Bronchial epithelial cell (primary cell): Measurements from ENCODE around the gene RETREG1. TPM values are rescaled to one million over a fixed set of nuclear protein-coding genes. Genes with fewer than 3 reads are reported as not detected.

Source experiments
- DNase-seq: peaks from one replicate; pipeline ENCODE4 v3.0.0-alpha.2; 2010; ENCODE audit warnings: low read depth
- FAIRE-seq: peaks from 2 replicates; lab custom pipeline; 2011; peaks lifted over from hg19 to GRCh38; lab: Jason Lieb, UNC
- H3K27me3 ChIP-seq: 2 replicates; pipeline ENCODE4 v1.5.1; 2011; ENCODE audit warnings: low read length; ENCODE audit not compliant: control insufficient read depth, insufficient read depth
- H3K36me3 ChIP-seq: 2 replicates; pipeline ENCODE4 v1.5.1; 2011; ENCODE audit warnings: low read length; ENCODE audit not compliant: control insufficient read depth, insufficient read depth
- H3K4me3 ChIP-seq: 2 replicates; pipeline ENCODE4 v1.5.1; 2011; ENCODE audit warnings: mild to moderate bottlenecking, low read depth, low read length, control low read depth
- total RNA-seq: library from RNA; depleted of rRNA; stranded (reverse); fragments of >200 nt; gene quantifications from 2 replicates; pipeline ENCODE4 v1.2.1, GENCODE V29; 2014
- TF ChIP-seq, protein P1 (sequence below): IDR thresholded peaks from 2 replicates; pipeline ENCODE4 v1.5.1; 2011; ENCODE audit warnings: mild to moderate bottlenecking, moderate library complexity, low read length, control low read depth, inconsistent platforms; ENCODE audit not compliant: insufficient read depth, severe bottlenecking

Gene RETREG1
- total RNA-seq, 1 donor from 2014 or later = 0.53 TPM

DNA sequence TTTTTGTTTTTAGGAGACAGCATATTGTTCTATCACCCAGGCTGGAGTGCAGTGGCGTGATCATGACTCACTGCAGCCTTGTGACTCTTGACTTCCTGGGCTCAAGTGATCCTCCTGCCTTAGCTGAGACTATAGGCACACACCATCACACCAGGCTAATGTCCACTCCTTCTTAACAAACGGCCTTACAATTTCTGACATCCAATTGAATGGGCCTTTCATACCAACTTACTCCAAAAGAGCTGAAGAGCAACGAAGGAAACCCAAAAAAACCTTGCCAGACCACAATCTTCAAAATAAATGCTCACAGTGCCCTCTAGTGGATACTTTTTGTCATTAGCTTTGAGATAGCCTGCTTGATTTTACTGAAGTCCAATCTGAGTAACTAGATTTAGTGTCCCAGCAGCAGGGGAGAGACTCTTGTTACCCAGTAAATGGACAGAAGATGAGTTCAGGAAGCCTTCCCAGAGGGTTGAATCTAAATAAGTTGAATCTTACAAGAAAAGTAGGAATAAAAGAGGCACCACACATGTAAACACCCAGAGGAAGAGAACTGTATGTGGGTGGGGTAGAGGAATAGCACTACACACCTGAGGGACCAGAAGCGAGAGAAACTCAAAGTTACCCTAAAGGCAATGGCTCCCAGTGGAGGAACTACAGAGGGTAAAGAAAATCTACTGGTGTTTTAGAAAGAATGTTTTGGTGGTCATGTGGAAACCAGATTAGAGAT is 160.5 kb downstream of the RETREG1 start:
- Histone ChIP-seq H3K36me3 (peaks cover 12% of the 10 kb centered on the region), H3K4me3 (no peak overlapping the region), H3K27me3 (no peaks in the 10 kb centered on the region)
- TF ChIP-seq, protein P1, sequence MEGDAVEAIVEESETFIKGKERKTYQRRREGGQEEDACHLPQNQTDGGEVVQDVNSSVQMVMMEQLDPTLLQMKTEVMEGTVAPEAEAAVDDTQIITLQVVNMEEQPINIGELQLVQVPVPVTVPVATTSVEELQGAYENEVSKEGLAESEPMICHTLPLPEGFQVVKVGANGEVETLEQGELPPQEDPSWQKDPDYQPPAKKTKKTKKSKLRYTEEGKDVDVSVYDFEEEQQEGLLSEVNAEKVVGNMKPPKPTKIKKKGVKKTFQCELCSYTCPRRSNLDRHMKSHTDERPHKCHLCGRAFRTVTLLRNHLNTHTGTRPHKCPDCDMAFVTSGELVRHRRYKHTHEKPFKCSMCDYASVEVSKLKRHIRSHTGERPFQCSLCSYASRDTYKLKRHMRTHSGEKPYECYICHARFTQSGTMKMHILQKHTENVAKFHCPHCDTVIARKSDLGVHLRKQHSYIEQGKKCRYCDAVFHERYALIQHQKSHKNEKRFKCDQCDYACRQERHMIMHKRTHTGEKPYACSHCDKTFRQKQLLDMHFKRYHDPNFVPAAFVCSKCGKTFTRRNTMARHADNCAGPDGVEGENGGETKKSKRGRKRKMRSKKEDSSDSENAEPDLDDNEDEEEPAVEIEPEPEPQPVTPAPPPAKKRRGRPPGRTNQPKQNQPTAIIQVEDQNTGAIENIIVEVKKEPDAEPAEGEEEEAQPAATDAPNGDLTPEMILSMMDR = peak; percentile 61
- DNase-seq (peak; percentile 82), FAIRE-seq (peak; percentile 80)

DNA sequence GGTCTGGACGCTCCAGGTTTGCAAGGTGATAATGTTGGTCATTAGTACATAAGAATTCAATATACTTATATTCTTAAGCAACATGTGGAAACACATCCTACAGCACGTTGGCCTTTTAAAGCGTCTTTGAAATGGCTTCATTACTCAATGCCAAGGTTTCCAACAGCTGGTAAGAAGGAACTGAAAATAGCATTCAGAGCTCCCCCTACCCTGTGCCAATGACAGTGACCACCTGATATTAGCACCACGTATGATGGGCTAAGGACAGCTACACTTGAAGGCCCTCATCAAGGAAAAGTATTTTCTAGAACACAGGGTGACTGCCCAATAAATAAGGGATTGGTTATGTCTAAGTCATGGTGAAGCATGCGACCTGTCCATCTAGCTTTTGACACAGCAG is 161.1 kb downstream of the RETREG1 start:
- DNase-seq = no peak
- no peak for FAIRE-seq
- H3K36me3 ChIP-seq = peaks cover 12% of the 10 kb centered on the region
- H3K4me3 ChIP-seq = no peak overlapping the region
- H3K27me3 ChIP-seq = no peaks in the 10 kb centered on the region
- TF ChIP-seq, protein P1 = no peak

DNA sequence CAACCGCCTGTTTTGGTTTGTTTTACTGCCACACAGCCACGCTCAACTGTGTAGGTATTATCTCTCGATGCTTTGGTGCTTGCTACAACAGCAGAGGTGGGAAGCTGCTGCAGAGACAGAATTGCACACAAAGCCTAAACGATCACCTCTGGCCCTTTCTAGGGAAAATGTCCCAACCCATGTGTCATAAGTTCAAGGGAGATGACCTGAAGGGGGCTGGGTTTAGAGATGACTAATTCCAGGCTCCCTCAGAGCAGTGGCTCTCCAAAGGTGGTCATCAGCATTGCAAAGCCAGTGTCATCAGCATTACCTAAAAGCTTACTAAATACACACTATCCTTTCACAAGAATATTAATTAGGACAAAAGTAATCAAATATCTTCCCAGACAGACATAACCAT is 162.1 kb downstream of the RETREG1 start:
- FAIRE-seq (no peak), DNase-seq (no peak)
- Histone ChIP-seq H3K27me3 (no peaks in the 10 kb centered on the region), H3K36me3 (peaks cover 16% of the 10 kb centered on the region), H3K4me3 (no peak overlapping the region)
- TF ChIP-seq, protein P1 = no peak

DNA sequence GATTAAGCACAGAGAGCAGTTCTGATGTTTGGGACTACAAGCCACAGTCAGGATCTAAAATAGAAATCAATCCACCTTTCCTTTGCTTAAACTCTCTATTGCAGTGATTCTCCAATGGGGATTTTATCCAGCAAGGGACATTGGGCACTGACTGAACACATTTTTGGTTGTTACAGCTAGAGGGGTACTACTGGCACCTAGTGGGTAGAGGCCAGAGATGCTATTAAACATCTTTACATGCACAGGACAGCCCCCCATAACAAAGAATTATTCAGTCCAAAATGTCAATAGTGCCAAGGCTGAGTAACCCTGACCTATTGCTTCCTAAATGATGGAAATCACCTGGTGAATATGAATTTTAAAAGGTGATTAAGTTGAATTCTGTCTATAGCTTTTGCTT is 163.2 kb downstream of the RETREG1 start:
- DNase-seq (no peak), FAIRE-seq (no peak)
- Histone ChIP-seq H3K36me3 (peaks cover 18% of the 10 kb centered on the region), H3K4me3 (no peak overlapping the region), H3K27me3 (no peaks in the 10 kb centered on the region)
- TF ChIP-seq, protein P1 = no peak

DNA sequence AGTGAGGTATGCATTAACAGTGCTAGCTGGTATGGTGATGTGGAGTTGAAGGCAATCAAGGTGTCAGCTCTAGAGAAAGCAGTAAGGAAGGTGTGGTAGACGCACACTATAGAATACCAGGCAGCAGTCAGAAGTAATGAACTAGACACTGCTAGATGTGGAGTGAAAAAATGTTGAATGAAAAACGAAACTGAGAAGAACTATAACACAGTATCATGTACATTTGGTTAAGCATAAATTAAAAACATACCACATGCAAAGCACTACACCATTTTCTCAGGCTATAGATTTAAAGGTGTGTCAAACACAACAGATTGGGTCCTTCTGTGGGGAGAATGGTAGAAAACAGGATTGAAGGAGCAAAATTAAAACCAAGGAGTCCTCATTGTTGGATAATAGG is 166.6 kb downstream of the RETREG1 start:
- Histone ChIP-seq H3K4me3 (no peak overlapping the region), H3K27me3 (no peaks in the 10 kb centered on the region), H3K36me3 (peaks cover 15% of the 10 kb centered on the region)
- no peak for DNase-seq
- TF ChIP-seq, protein P1 = no peak
- no peak for FAIRE-seq

DNA sequence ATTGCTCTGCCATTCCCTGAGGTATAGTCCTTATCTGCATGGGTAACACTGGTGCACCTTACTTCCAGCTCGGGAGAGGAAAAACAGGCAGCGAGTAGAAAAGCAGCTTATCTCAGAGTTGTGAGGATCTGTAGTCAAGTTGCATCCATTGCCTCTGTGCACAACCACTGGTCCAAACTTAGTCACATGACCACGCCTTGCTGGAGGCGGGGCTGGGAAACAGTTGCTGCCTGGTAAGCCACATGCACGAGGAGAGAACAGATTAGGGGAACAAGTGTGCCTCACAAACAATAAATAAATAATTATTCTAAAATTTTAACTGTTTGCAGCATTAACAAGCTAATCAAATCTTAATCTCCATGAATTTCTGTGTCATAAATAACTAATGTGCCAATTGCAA is 169.8 kb downstream of the RETREG1 start:
- TF ChIP-seq, protein P1 = no peak
- Histone ChIP-seq H3K4me3 (no peak overlapping the region), H3K27me3 (no peaks in the 10 kb centered on the region), H3K36me3 (peaks cover 13% of the 10 kb centered on the region)
- no peak for DNase-seq
- no peak for FAIRE-seq
